ENCODE measurements around the gene KLF3.

- TF ChIP-seq CTCF (IDR thresholded peaks at IDR 0.05) (no peak), POLR2A (IDR thresholded peaks at IDR 0.05) (no peak)
These were observed 53.6 kb downstream of the KLF3 start for GRCh38 chr4:38717604-38718003.
